Activated naive CD8-positive, alpha-beta T cell treated with anti-CD3 and anti-CD28 coated beads, Interleukin-2, amount 50 U/mL, for 16 hours (primary cell): Measurements from ENCODE around the gene SLC4A7.
"Not testable (repeated sequence)": the region's sequence is repeated elsewhere in the genome, so short reads cannot be mapped to it uniquely, and the experiment has no call there.

Source experiments
- DNase-seq: peaks from one replicate; pipeline ENCODE4 v3.0.0-alpha.2; 2020; ENCODE audit warnings: low read depth, low spot score

The SLC4A7 gene

GRCh38 chr3:27484015-27484844, at the start of gene SLC4A7:
Gene SLC4A7, minus strand, starts transcription at chr3:27484384. Its CDS starts 258 bp downstream, at chr3:27484126.
- DNase-seq: peak; percentile 97

- no peak for DNase-seq
Measured at GRCh38 chr3:27533261-27533607, 49.0 kb upstream of the SLC4A7 start.

- no peak for DNase-seq
Measured at GRCh38 chr3:27532426-27533260, 48.5 kb upstream of the SLC4A7 start.

GRCh38 chr3:27531193-27531751, 47.1 kb upstream of the SLC4A7 start:
- not testable (repeated sequence) for DNase-seq

- no peak for DNase-seq
Measured at GRCh38 chr3:27528791-27529190, 44.6 kb upstream of the SLC4A7 start.

GRCh38 chr3:27526614-27527315, 42.6 kb upstream of the SLC4A7 start:
- DNase-seq: no peak

GRCh38 chr3:27521872-27522265, 37.7 kb upstream of the SLC4A7 start:
- DNase-seq: no peak

GRCh38 chr3:27521179-27521871, 37.1 kb upstream of the SLC4A7 start:
- DNase-seq: no peak

- no peak for DNase-seq
Measured at GRCh38 chr3:27511724-27512422, 27.7 kb upstream of the SLC4A7 start.

- DNase-seq: no peak
Measured at GRCh38 chr3:27509376-27509775, 25.2 kb upstream of the SLC4A7 start.

- DNase-seq: no peak
Measured at GRCh38 chr3:27508424-27508823, 24.2 kb upstream of the SLC4A7 start.

- DNase-seq: no peak
Measured at GRCh38 chr3:27507515-27508266, 23.5 kb upstream of the SLC4A7 start.

- DNase-seq: no peak
Measured at GRCh38 chr3:27507111-27507510, 22.9 kb upstream of the SLC4A7 start.

GRCh38 chr3:27504749-27505148, 20.6 kb upstream of the SLC4A7 start:
- no peak for DNase-seq

GRCh38 chr3:27503526-27503925, 19.3 kb upstream of the SLC4A7 start:
- no peak for DNase-seq

- DNase-seq: no peak
Measured at GRCh38 chr3:27501759-27502158, 17.6 kb upstream of the SLC4A7 start.

GRCh38 chr3:27500986-27501385, 16.8 kb upstream of the SLC4A7 start:
- DNase-seq: no peak

- no peak for DNase-seq
Measured at GRCh38 chr3:27500035-27500434, 15.9 kb upstream of the SLC4A7 start.

- DNase-seq: no peak
Measured at GRCh38 chr3:27494784-27495183, 10.6 kb upstream of the SLC4A7 start.

GRCh38 chr3:27488821-27489220, 4.6 kb upstream of the SLC4A7 start:
- no peak for DNase-seq
